H7 (cell line): ENCODE data around the gene MKI67. TPM values are rescaled to one million over a fixed set of nuclear protein-coding genes. Genes with fewer than 3 reads are reported as not detected.

ENCODE experiments used
- DNase-seq: peaks from one replicate; pipeline ENCODE4 v3.0.0; 2012
- H3K27me3 ChIP-seq: 2 replicates; pipeline ENCODE4 v1.6.0; 2011; ENCODE audit warnings: mild to moderate bottlenecking, low read length; ENCODE audit not compliant: control insufficient read depth, insufficient read depth
- H3K36me3 ChIP-seq: replicated peaks from 2 replicates; pipeline ENCODE4 v1.5.1; 2011; ENCODE audit warnings: low read length; ENCODE audit not compliant: control insufficient read depth, insufficient read depth
- H3K4me3 ChIP-seq: 2 replicates; pipeline ENCODE4 v1.5.1; 2011; ENCODE audit warnings: low read depth, mild to moderate bottlenecking, control low read depth, low read length, moderate library complexity; ENCODE audit not compliant: insufficient read depth
- total RNA-seq: library from RNA; depleted of rRNA; stranded (reverse); fragments of >200 nt; shearing (Covaris generic); gene quantifications from 2 replicates; pipeline ENCODE4 v1.2.3, GENCODE V29; 2014

MKI67 gene
- total RNA-seq, 1 experiment from 2014 or later: 17.1 TPM

DNA sequence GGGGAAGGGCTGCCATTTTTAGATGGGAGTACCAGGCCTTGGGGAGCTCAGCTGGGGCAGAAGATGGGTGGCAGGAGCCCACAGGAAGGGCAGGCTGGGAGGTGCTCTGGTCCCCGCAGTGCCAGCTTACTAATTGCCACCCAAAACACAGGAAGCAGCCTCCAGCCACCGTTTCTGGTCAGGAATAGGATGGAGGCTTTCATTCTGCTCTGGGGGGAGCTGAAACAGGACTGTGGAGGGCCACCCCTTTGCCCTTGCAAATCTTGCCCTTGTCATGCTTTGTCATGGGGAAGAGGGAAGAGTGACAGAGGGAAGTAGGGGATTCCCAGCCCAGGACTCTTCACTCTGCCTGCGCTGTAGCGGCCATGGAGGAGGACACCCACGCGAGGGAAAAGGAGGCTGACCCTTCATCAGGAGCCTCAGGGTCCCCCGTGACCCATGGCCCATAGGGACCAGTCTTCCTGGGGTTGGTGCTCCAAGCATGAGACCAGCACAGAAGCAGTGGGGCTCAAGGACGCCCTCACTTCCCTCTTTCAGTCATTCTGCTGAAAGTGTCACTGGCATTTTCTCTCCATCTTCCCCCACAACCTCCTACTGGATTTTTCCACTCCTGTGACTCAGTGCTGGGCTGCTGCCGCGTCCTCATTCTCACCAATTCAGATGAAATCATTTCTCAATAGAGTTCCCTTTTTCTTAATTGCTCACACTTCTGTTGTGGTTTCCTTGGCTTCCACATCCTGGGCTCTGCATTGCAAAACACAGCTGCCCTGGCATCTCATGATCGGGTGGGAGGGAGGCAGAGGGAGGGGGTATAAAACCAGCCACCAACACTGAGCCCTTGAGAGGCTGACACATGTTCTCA is 61.9 kb downstream of the MKI67 start:
- no peak for DNase-seq
- Histone ChIP-seq H3K4me3 (no peak overlapping the region), H3K27me3 (no peaks in the 10 kb centered on the region), H3K36me3 (no peaks in the 10 kb centered on the region)

DNA sequence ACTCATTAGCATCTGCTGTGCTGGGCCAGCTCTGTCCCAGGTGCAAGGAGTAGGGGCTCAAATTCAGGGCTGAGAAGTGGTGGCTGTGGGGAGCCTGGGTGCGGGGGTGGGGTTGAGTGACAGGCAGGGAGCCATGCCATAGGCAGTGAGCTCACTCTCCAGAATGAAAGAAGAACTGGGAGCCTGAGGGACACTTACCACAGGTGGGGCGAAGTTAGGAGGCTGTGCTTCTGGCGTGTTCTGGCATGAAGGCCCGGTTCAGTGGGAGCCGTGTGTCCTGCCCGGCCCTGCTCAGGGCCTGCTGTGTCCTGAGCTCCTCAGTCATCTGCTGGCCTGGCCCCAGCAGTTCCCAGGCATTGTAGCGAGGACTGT is 62.5 kb downstream of the MKI67 start:
- Histone ChIP-seq H3K36me3 (no peaks in the 10 kb centered on the region), H3K4me3 (no peak overlapping the region), H3K27me3 (no peaks in the 10 kb centered on the region)
- DNase-seq: peak; percentile 72

DNA sequence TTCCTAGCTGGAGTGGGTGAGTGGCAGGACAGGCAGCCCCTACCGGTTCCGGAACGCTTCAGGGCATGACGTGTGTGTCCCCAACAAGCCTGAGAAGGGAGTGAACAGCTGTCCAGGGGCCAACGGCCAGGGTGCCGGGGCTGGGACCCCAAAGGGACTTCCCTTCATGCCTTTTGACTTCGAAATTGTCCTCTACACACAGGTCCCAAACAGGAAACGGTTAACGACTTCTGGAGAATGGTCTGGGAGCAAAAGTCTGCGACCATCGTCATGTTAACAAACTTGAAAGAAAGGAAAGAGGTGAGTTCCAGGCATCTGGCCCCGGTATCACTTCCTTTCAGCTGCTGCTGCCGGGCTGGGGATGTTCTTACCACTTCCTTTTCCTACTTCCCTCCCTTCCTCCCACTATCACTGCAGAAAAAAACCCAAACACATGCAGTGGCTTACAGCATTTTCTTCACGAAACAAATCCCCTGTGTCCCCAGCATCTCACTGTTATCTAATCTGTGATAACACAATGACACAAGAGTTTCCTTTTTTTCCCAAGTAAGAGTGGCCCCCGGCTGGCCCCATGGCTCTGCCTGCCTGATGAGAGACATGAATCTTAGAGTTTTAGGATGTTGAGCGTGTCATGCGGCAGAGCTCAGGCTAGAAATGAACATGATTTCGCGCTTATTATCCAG is 63.2 kb downstream of the MKI67 start:
- no peak overlapping the region for H3K4me3 ChIP-seq
- DNase-seq: no peak
- no peaks in the 10 kb centered on the region for H3K27me3 ChIP-seq
- no peaks in the 10 kb centered on the region for H3K36me3 ChIP-seq

DNA sequence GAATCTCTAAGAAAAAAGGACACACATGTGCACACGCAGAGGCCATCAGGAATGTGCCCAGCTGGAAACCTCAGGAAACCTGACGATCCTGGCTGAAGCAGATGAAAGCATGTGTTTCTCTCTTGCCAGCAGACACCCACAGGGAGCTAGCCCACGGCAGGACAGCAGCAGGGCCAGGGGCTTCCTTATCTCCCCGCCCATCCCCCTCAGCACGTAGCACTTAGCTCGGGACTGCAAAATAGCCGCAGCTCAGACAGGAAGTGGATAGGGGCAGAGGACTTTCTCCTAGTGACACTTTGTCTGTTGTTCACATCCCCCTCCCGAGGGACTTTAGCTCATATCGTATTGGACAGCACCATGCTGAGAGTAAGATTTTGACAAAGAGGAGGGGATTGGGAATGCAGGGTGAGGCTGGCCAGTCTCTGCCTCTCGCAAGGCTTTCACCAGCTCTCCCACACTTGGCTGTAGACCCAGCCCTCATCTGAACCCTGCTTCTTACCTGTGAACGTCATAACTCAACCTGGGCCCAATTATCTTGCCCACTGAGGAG is 63.8 kb downstream of the MKI67 start:
- Histone ChIP-seq H3K27me3 (no peaks in the 10 kb centered on the region), H3K4me3 (no peak overlapping the region), H3K36me3 (no peaks in the 10 kb centered on the region)
- DNase-seq: peak; percentile 61

DNA sequence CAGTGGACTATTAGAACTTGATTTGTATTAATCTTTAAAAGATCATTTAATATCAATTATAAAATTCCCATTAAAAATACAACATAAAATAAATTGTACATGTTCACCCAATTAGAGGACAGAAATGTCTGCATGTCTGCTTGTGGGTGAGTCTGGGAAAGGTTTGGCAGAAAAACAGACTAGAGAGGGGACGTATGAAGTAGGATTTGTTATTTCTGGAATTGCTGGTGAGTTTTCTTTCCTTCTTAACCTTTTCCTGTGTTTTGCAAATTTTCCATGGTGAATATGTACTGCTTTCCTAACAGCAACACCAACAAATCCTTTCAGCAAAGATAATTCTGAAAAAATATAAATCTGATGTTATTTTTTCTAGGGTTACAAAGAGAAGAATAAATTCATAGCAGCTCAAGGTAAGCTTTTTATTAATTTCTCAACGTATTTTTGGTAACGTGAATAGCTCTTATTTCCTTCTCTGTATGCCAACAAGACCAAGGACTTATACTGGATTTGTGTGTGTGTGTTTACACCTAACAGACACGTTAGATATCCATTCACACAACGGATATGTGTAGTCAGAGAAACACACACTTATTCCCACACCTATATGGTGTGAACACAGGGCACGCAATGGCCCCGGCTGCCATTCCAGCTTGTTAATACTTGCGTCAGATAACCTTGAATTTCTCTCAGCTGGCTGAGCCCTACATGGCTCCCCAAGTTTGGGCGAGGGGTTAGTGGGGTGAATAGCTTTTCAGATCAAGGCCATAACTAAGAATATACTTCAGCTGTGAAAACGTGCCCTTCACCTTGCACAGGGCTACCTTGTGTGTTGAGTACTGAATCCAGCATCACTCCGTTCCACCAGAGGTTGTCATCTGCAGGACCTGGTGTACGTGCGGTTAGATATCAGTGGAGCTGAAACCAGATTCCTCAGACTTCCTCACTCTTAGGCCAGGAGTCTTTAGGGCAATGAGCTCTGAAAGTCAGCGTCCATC is 64.6 kb downstream of the MKI67 start:
- H3K36me3 ChIP-seq: no peaks in the 10 kb centered on the region
- DNase-seq: no peak
- H3K27me3 ChIP-seq: no peaks in the 10 kb centered on the region
- no peak overlapping the region for H3K4me3 ChIP-seq

DNA sequence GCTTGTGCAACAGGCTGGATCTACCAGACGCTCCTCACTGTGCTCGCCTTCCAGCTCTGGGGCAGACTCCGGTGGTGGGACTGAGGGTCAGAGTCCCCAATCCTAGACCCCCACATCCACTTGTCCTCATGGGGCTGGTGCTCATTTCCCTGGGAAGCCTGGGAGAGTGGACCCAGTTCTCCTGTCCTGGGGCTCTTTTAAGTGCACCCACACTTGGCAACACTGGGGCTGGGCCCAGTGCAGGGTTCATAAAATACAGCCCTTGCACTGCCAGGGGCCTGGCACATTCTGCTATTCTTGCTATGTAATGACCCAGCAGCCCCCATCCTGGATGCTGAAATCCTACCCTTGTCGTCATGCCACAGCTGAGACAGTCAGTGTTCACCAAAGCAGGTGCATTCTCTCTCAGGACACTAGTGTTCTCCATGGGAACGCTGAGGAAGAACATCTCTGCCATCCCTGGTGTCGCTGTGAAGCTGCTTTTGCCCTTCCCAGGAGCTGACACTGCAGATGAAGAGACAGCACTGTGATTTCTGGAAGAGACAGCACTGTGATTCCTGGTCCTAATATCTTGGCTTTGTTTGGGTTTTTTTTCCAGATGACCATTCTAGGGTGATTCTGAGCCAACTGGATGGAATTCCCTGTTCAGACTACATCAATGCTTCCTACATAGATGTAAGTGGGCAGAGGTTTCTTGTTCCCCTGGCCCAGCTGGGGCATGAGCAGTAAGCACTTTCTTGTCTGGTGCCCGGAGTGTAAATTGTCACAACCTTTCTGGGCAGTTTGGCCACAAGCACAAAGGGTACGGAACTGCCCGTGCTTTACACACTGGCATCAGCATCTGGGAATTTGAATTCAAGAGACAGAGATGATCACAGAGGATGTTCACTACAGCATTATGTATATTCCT is 65.6 kb downstream of the MKI67 start:
- DNase-seq: no peak
- H3K27me3 ChIP-seq: no peaks in the 10 kb centered on the region
- H3K4me3 ChIP-seq: no peak overlapping the region
- no peaks in the 10 kb centered on the region for H3K36me3 ChIP-seq

DNA sequence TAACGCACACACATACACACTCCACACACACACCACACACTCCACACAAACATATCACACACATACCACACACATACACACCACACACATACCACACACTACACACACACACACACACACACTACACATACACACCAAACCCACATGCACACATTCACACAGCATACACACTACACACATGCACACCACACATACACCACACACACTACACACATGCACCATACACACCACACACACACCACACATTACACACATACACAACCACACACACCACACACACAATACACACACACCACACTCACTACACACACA is 66.3 kb downstream of the MKI67 start:
- no peaks in the 10 kb centered on the region for H3K27me3 ChIP-seq
- DNase-seq: no peak
- no peaks in the 10 kb centered on the region for H3K36me3 ChIP-seq
- no peak overlapping the region for H3K4me3 ChIP-seq

DNA sequence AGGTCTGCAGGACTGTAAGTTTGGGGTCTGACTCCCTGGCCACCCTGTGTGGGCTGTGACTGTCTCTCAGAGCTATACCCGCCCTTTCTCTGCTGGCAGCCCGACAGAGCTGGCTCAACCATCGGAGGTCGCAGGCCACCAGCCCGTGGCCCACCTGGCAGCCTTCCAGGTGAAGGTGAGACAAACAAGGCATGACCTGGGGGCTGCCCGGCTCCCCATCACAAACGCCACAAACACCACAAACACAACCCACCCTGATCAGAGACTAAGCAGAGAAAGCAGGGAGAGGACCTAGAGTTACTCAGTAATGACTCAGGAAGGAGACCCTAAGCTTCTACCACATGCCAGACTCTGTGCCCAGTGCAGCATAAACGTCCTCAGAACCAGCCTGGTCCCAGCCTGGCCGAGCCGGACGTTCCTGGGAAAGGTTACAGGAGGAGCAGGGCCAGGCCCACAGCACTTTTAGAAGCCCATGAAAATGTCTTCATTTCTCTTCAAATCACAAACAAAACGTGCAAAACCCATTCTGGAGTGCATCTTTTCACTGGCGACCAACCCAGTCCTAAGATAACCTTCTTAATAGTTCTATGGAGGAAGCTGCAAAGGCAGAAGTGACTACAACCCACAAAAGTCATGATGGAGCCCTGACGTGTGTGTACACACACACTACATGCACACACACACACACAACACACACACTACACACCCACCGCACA is 66.8 kb downstream of the MKI67 start:
- no peak overlapping the region for H3K4me3 ChIP-seq
- no peaks in the 10 kb centered on the region for H3K27me3 ChIP-seq
- no peak for DNase-seq
- no peaks in the 10 kb centered on the region for H3K36me3 ChIP-seq

DNA sequence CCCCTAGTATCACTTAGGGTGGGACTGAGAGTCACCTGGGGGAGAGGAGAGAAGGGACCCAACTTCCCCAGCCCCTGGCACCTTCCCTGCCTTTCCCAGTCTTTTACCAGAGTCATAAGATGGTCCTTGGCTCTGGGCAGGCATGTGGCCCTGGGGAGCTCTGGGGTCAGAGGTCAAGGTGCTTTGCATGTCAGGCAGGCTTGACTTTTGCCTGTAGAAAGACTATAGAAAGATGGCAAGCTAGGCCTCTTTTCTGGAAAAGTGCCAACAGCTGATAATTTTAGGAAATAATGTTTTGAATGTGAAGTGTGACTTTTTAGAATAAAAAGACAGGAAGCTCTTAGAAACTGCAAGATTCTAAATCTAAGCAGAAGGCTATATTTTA is 67.5 kb downstream of the MKI67 start:
- no peaks in the 10 kb centered on the region for H3K27me3 ChIP-seq
- H3K36me3 ChIP-seq: no peaks in the 10 kb centered on the region
- no peak overlapping the region for H3K4me3 ChIP-seq
- DNase-seq: no peak

DNA sequence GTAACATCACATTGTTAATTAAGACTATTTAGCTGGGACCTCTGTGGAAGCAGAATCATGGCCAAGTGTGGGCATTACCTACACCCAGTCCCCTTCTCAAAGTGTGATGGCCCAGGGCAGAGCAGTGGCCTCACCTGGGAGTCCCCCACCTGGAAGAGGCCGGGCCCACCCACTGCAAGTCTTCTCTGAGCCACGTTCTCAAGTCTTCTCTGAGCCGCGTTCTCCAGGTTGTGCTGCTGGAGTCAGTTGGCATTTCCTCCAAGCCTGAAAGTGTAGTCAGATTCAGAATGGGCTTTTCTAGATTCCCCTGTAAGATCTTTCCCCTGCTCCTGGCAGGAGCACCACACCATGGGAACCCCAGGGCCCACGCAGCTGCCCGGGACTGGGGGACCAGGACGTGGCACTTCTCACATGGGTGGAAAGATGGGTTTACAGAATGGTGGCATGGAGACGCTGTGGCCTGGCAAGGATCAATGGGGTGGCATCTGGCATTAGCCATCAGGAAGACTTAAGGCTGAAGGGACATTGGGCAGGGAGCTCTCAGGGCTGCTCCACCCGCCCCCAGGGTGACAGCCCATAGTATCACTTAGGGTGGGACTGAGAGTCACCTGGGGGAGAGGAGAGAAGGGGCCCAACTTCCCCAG is 68.0 kb downstream of the MKI67 start:
- no peak for DNase-seq
- no peak overlapping the region for H3K4me3 ChIP-seq
- H3K36me3 ChIP-seq: no peaks in the 10 kb centered on the region
- H3K27me3 ChIP-seq: no peaks in the 10 kb centered on the region

DNA sequence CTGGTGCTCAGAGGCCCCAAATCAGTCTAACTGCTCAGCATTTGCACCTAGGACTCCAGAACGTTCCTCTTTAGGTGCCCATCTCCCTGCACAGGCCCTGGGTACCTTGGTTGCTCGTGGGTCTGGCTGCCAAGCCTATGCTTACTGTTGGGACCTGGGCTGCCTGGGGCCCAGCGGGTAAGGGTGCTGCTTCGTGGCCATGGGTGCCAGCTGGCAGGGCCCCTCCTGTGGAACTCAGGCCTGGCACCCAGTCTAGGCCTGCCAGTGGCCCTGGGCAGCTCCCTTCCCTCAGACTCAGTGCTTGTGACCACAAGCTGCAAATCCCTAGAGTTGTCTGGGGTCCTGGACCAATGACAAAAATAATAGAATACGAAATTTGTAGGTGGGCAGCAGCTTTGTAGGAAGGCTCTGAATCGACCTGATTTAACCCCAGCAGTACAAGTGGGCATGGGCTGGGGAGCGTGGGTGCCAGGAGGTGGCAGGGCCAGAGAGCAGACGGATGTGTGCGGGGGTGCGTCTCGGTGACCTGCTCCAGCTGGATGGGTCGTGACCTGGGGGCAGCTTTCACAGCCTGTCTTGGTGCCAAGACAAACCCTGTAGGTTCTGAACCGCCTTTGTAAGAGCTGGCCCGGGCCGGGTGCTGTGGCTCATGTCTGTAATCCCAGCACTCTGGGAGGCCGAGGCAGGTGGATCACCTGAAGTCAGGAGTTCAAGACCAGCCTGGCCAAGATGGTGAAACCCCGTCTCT is 69.7 kb downstream of the MKI67 start:
- Histone ChIP-seq H3K4me3 (no peak overlapping the region), H3K27me3 (no peaks in the 10 kb centered on the region), H3K36me3 (no peaks in the 10 kb centered on the region)
- DNase-seq: no peak

DNA sequence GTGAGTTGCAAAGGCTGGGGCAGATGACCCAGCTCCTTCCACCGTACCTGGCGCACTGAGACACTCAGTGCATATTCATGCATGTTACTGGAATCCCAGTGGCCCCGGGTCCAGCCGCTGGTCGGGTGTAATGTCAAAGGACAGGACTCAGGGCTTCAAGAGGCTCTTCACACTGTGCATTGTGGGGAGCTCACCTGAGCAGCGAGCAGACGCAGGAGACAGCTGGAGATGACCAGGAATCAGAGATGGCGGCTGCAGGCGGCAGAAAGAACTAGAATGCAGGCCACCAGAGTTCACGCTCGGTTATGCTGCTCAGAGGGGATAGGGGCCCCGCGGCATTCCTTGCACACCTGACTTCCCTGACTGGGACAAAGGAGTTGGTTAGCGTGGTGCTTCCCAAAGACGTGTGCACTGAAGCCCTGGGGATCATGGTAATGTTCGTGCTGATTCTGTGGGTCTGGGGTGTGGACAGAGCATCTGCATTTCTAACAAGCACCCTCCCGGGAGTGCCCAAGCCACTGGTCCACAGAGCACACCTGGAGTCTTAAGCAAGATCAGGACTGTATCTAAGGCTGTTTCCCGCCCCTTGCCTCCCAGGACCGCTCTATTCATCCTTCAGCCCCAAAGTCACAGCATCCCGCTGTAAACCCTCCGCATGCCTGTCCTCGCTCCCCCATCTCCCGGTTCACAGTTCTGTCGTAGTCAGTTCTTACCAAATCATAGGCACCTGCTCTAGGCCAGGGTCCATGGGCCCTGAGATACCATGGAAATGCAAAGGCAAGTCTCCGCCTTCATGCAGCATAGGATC is 71.0 kb downstream of the MKI67 start:
- Histone ChIP-seq H3K4me3 (no peak overlapping the region), H3K27me3 (no peaks in the 10 kb centered on the region), H3K36me3 (no peaks in the 10 kb centered on the region)
- no peak for DNase-seq
